DMS114 treated with DMSO at 0.1 percent for 48 hours (cell line): ENCODE data around the gene ENOX1.
"Not testable (repeated sequence)": the region's sequence is repeated elsewhere in the genome, so short reads cannot be mapped to it uniquely, and the experiment has no call there.

ENCODE experiments used
- DNase-seq: peaks from one replicate; lab custom pipeline; 2025; ENCODE audit not compliant: unreplicated experiment; lab: John Stamatoyannopoulos, UW

ENOX1 gene

GRCh38 chr13:43363156-43363953 is 423.4 kb downstream of the ENOX1 start:
- DNase-seq: no peak

GRCh38 chr13:43362556-43362955 is 424.2 kb downstream of the ENOX1 start:
- DNase-seq: no peak

GRCh38 chr13:43360892-43361610 is 425.7 kb downstream of the ENOX1 start:
- no peak for DNase-seq

GRCh38 chr13:43360171-43360570 is 426.6 kb downstream of the ENOX1 start:
- no peak for DNase-seq

- no peak for DNase-seq
Measured at GRCh38 chr13:43359536-43359935, 427.2 kb downstream of the ENOX1 start.

- no peak for DNase-seq
Measured at GRCh38 chr13:43357564-43357963, 429.2 kb downstream of the ENOX1 start.

DNA sequence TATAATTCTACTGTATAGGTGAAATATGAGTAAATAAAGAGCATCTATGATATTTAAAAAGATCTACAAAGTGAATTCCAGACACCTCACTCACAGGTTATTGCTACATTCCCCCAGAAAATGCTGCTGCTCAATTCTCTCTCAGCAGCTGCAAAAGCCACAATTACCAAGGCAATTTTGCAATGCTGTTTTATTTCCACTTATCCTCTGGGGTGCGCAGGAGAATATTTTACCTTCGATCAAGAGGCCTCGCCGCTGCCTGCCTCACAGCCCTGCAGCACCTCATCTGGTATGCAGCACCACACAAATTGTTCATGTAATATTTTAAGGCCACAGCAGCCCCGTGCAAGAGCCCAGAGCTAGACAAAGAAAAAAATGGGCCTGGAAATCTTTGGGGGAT is 430.2 kb downstream of the ENOX1 start:
- DNase-seq: no peak

DNA sequence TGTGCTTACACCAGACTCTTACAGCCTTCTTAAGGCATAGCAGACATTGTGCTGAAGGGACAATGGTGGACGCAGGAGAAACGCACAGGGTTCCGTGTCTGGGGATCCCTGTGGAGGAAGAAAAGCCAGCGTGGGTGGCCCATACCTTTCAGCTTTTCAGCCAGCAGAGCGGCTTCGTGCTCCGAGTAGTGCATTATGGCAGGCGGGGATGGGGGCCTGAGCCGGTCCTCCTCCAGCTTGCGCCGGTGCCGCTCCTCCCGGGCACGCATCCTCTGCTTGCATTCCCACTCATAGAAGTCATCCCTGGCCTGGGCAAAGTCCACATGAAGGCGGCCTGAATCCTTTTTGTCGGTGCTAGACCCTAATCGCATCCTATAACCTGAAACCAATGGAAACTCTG is 431.0 kb downstream of the ENOX1 start:
- no peak for DNase-seq

- DNase-seq: no peak
Measured at GRCh38 chr13:43354153-43354945, 432.4 kb downstream of the ENOX1 start.

- DNase-seq: no peak
Measured at GRCh38 chr13:43353631-43354030, 433.1 kb downstream of the ENOX1 start.

- not testable (repeated sequence) for DNase-seq
Measured at GRCh38 chr13:43351612-43352011, 435.2 kb downstream of the ENOX1 start.

DNA sequence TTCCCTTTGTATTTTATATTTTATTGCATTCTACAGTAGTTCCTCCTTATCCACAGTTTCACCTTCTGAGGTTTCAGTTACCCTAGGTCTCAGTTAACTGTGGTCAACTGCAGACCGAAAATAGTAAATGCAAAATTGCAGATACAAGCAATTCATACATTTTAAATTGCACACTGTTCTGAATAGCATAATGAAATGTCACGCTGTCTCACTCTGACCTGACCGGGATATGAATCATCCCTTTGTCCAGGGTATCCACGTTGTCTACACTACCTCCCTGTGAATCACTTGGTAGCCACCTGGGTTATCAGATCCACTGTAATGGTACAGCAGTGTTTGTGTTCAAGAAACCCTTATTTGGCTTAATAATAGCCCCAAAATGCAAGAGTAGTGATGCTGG is 438.4 kb downstream of the ENOX1 start:
- DNase-seq: no peak

DNA sequence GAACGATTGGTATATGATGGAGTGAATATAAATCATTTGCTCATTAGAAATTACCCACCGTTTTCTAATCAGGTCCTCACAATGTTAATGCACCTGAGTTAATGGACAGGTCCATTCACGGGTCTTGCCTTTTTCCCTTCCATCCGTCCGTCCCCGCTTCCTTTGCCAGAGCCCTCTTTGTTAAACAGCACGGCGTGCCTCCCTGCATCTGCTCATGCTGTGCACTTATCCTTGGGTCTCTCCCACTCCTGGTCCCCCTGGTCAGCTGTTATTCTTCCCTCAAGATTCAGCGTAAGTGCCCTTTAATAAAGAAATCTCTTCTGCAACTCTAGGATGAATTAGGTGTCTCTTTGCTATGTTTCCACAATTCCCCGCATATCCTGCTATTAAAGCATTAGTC is 438.9 kb downstream of the ENOX1 start:
- no peak for DNase-seq

DNA sequence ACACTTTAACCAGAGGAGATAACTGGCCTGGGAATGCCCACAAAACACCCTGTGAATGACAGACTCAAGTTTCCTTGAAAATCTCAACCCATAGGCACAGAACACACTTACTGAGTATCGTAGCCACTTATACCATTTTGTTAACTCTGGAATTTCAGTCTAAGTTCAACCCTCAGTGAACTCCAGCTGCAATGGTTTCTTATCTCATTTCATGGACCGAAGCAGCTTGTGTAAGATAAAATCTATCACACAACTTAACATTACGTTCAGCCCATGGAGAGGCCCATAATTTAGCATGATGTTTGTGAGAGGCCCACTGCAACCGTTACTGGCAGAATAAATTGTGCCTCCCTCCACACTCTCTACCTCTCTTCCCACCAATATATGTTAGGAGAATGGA is 440.3 kb downstream of the ENOX1 start:
- DNase-seq: no peak

DNA sequence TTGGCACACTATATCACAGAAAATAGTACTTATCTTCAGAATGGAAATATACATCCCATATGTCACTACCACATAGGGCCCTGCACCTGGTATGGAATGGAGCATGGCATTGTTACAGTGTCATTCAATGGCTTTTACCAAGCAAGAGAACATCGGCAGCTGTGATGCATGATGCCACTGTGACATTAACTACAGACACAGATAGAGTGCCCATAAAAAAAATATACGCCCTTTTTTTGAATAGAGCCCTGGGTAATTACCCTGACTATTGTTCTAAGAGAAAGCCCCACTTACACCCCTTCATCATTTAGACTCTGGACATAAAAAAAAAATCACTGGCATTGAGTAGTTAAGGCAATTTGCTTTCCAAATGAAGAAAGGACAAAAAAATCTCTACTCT is 443.1 kb downstream of the ENOX1 start:
- DNase-seq: no peak

DNA sequence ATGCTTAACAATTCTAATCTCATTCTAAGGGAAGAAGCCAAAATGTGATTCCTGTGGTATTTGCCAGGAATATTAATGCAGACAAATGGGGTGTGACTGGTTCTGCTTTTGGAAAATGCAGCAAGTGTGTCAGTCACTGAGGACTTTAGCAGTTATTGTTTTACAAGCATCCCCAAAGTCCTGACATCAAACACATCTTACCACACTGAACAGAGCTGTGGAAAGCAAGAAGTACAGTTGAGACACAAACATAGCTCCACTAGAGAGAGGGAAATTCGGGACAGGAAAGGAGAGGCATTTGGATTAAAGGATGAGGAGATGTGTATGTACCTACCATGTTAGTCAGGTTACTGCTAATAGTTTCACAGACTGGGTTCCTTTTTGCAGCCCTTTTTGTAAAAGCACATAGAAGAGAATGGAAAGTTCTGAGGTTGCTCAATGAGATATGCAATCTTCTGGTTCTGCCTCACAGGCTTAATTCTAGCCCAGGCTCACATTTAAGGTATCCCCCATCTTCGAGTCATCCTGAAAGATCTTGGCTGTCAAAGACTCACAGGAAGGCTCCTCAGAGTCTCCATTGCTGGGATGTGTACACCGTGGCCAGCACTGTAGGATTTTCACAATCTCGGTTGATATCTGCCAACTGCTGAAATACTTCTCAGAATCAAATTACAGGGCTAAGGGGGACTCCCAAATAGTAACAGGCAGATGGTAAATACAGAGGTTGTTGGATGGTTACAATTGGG is 446.8 kb downstream of the ENOX1 start:
- DNase-seq: no peak

DNA sequence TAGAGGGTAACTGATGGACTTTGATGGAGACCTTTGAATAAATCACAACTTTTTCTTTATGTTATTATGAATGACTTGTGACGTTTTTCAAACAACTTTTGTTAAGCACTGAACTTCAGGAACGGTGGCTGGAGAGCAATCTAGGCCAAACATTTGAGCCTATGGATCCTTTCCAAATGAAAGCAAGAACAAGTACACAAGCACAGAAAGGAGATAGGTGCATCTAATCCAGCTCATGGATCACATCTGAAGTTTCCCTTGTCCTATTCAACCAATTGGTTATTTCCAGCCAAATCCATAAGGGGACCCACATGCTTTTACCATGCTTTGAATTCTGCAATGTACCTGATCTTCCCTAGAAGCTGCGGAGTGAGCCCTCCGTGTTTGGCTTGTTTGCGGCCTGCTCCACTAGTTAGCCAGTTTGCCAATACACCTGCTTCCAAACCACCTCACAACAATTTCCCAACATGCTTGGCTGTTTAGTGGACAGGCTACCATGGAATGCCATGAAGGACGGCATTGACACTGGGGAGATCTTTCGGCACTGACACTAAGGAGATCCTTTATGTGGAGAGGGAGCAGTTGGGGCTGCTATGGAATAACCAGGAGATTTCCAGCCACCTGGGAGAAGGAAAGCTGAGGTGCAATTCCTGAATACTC is 447.5 kb downstream of the ENOX1 start:
- DNase-seq: no peak

DNA sequence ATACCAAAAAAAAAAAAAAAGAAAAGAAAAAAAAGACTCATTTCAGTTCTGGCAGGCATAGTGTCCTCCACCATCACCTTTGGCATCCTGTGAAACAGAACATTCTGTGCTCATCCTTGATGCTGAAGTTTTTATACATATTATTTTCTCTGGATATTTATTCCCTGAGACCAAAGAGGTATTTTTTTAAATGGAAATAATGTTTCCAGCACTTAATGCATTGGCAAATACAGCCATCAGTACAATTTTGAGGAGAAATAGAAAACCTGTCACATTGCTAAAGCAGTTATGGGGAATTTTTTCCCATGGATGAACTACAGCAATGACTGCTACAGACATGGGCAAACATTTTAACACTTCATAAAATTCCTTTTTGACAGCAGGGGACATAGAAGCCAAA is 451.0 kb downstream of the ENOX1 start:
- no peak for DNase-seq

GRCh38 chr13:43333176-43333575 is 453.6 kb downstream of the ENOX1 start:
- no peak for DNase-seq

GRCh38 chr13:43331672-43332071 is 455.1 kb downstream of the ENOX1 start:
- no peak for DNase-seq

DNA sequence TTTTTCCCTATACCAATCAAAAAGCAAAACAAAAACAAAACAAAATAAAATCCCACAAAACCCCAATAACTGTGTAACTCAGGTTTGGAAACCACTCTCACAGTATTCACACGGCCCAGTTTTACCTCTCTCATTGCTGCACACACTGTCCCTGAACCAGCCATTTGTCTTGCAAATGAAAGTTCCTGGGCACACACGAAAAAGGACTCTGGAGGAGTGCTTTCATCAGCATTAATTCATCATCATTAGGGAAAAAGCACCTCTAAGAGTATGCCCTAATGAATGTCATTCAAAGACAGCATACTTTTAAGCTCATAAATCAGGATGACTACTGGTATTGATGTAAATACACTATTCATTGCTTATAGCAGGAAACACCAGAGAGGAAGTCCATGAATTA is 457.1 kb downstream of the ENOX1 start:
- DNase-seq: no peak
